ENCODE results near the gene CTNNA3.

Gene CTNNA3

DNA sequence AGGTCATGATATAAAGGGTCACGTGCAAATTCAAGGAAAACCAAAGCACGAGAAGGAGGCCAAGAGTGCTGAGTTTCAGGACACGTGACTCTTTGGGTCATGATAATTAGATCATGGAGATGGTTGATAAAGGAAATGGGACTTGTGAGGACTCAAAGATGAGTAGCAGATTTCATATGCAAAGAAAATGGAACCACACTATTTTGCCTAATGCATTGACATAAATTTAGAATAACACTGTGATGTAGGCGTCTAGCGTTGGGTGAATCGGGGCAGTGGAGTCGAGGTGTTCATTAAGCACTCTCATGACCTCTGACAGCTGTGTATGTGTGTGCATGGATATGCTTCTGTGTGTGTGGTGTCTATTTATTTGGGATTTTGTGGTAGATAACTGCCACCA lies 1795.7 kb downstream of the CTNNA3 start:
- H3K9me3 ChIP-seq (ENCODE audit: control insufficient read depth in 1 of 2, low read length in 2 of 2): no peaks in the 10 kb centered on the region
- H3K9ac ChIP-seq (ENCODE audit: low read depth in 1 of 2, low read length in 2 of 2): no peak overlapping the region
- H3K27ac ChIP-seq (ENCODE audit: low read depth, low read length): no peak overlapping the region
- no peaks in the 10 kb centered on the region for H3K27me3 ChIP-seq (ENCODE audit: control insufficient read depth in 1 of 2, insufficient read depth in 2 of 2, low read length in 2 of 2)
- H3K4me3 ChIP-seq (ENCODE audit: low read depth in 1 of 2, low read length in 2 of 2): no peak overlapping the region
- H3K4me1 ChIP-seq (ENCODE audit: control insufficient read depth in 1 of 2, insufficient read depth in 2 of 2, low read length in 2 of 2): no peaks in the 10 kb centered on the region
- no peaks in the 10 kb centered on the region for H3K36me3 ChIP-seq (ENCODE audit: control insufficient read depth in 1 of 2, insufficient read depth in 2 of 2, low read length in 2 of 2)

DNA sequence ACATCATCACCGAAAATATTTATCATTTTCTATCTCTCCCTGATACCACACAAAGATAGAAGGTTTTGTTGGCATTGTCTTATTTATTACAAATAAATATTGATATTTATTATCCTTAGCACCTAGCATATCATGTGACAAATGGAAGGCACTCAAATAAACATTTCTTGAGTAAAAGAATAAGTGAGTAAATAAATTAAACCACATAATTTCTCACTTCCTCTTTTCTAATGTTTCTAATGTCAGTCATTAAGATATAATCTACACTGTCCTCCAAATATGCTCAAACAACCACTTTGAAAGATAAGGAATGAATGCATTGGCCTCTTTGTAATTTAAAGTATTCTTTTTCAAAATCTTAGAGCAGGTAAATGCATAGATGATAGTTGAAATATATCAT lies 1797.9 kb downstream of the CTNNA3 start:
- Histone ChIP-seq H3K27ac (ENCODE audit: low read depth, low read length) (no peak overlapping the region), H3K9ac (ENCODE audit: low read depth in 1 of 2, low read length in 2 of 2) (no peak overlapping the region), H3K9me3 (ENCODE audit: control insufficient read depth in 1 of 2, low read length in 2 of 2) (no peaks in the 10 kb centered on the region), H3K36me3 (ENCODE audit: control insufficient read depth in 1 of 2, insufficient read depth in 2 of 2, low read length in 2 of 2) (no peaks in the 10 kb centered on the region), H3K4me3 (ENCODE audit: low read depth in 1 of 2, low read length in 2 of 2) (no peak overlapping the region), H3K27me3 (ENCODE audit: control insufficient read depth in 1 of 2, insufficient read depth in 2 of 2, low read length in 2 of 2) (no peaks in the 10 kb centered on the region), H3K4me1 (ENCODE audit: control insufficient read depth in 1 of 2, insufficient read depth in 2 of 2, low read length in 2 of 2) (no peaks in the 10 kb centered on the region)

DNA sequence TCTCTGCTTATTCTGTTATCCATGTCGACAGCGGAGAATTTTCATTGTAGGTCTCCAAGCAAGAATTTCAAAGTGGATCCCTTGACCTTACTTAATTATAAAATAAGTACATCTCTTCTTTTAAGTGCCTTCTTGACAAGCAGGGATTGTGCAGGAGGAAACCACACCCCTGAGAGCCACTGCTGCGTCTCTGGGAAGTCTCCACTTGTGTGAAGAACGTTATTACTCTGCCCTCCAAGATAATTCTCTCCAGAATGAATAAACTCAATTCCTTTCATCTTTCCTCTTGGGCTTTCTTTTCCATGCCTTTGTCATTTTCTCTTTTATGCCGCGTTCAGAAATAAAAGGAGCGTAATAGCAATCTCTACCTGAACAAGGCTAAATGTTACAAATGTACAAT lies 1801.0 kb downstream of the CTNNA3 start:
- no peak overlapping the region for H3K9ac ChIP-seq (ENCODE audit: low read depth in 1 of 2, low read length in 2 of 2)

DNA sequence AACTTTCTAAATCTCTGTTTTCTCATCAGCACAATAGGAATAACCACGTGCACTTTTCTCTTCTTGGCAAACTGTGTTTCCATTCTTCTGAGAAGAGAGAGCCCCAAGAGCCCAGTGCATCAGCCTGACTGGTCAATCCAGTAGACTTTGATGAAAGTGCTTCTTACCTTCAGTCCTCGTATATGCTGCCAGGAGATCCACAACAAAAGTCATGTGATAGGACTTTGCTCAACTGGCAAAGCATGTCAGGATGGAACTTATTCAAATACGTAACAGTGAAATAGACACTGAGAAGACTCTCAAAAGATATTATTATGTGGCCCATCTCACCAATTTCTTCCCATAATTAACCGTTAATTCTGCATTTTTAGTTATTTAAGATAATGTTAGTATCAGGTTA lies 1801.6 kb downstream of the CTNNA3 start:
- Histone ChIP-seq H3K4me3 (ENCODE audit: low read depth in 1 of 2, low read length in 2 of 2) (no peak overlapping the region), H3K9ac (ENCODE audit: low read depth in 1 of 2, low read length in 2 of 2) (no peak overlapping the region), H3K9me3 (ENCODE audit: control insufficient read depth in 1 of 2, low read length in 2 of 2) (no peaks in the 10 kb centered on the region), H3K36me3 (ENCODE audit: control insufficient read depth in 1 of 2, insufficient read depth in 2 of 2, low read length in 2 of 2) (no peaks in the 10 kb centered on the region), H3K27ac (ENCODE audit: low read depth, low read length) (no peak overlapping the region), H3K4me1 (ENCODE audit: control insufficient read depth in 1 of 2, insufficient read depth in 2 of 2, low read length in 2 of 2) (no peaks in the 10 kb centered on the region), H3K27me3 (ENCODE audit: control insufficient read depth in 1 of 2, insufficient read depth in 2 of 2, low read length in 2 of 2) (no peaks in the 10 kb centered on the region)

More for the DNA sequence above, 1801.0 kb downstream of the CTNNA3 start:
- no peaks in the 10 kb centered on the region for H3K36me3 ChIP-seq (ENCODE audit: control insufficient read depth in 1 of 2, insufficient read depth in 2 of 2, low read length in 2 of 2)
- H3K27me3 ChIP-seq (ENCODE audit: control insufficient read depth in 1 of 2, insufficient read depth in 2 of 2, low read length in 2 of 2): no peaks in the 10 kb centered on the region
- H3K4me3 ChIP-seq (ENCODE audit: low read depth in 1 of 2, low read length in 2 of 2): no peak overlapping the region
- H3K4me1 ChIP-seq (ENCODE audit: control insufficient read depth in 1 of 2, insufficient read depth in 2 of 2, low read length in 2 of 2): no peaks in the 10 kb centered on the region
- H3K27ac ChIP-seq (ENCODE audit: low read depth, low read length): no peak overlapping the region
- H3K9me3 ChIP-seq (ENCODE audit: control insufficient read depth in 1 of 2, low read length in 2 of 2): no peaks in the 10 kb centered on the region

DNA sequence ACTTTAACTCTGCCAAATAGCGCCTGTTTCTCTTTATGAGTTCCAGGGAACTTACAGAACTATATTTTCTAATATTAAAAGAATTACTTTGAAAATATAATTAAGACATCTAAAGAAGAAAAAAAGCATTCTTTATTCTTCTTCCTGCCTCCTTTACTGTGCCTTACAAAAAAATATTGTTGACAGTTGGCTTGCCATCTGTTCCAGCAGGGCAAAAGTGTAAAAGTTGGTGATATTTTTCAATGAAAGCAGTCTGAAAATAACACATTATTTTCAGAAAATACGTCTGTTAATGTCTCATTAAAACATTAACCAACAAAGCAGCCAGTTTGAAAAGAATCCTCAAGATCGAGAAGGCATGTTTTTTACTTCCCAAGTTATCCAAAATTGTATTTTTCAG lies 1802.3 kb downstream of the CTNNA3 start:
- Histone ChIP-seq H3K27ac (ENCODE audit: low read depth, low read length) (no peak overlapping the region), H3K9me3 (ENCODE audit: control insufficient read depth in 1 of 2, low read length in 2 of 2) (no peaks in the 10 kb centered on the region)

DNA sequence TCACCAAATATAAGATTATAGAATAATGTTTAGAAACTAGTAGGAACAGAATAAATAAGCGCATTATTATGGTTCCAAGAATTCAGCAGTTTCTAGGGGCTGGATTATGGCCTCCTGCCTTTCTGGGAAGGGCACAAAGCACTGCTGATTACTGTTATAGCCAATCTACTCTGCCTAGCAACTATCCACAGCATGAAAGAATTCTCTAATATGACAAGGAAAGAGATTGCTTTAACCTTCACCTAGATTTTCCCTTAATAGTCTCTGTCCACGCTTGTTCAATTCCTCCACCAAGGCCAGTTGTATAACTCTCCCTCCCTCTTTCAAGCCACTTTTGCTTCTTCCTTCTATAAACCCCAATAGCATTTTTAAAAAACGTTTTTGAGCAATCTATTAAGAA lies 1803.7 kb downstream of the CTNNA3 start:
- Histone ChIP-seq H3K9ac (ENCODE audit: low read depth in 1 of 2, low read length in 2 of 2) (no peak overlapping the region), H3K27me3 (ENCODE audit: control insufficient read depth in 1 of 2, insufficient read depth in 2 of 2, low read length in 2 of 2) (no peaks in the 10 kb centered on the region), H3K4me1 (ENCODE audit: control insufficient read depth in 1 of 2, insufficient read depth in 2 of 2, low read length in 2 of 2) (no peaks in the 10 kb centered on the region), H3K27ac (ENCODE audit: low read depth, low read length) (no peak overlapping the region), H3K4me3 (ENCODE audit: low read depth in 1 of 2, low read length in 2 of 2) (no peak overlapping the region), H3K9me3 (ENCODE audit: control insufficient read depth in 1 of 2, low read length in 2 of 2) (no peaks in the 10 kb centered on the region), H3K36me3 (ENCODE audit: control insufficient read depth in 1 of 2, insufficient read depth in 2 of 2, low read length in 2 of 2) (no peaks in the 10 kb centered on the region)

More for the DNA sequence above, 1802.3 kb downstream of the CTNNA3 start:
- H3K27me3 ChIP-seq (ENCODE audit: control insufficient read depth in 1 of 2, insufficient read depth in 2 of 2, low read length in 2 of 2): no peaks in the 10 kb centered on the region
- H3K4me3 ChIP-seq (ENCODE audit: low read depth in 1 of 2, low read length in 2 of 2): no peak overlapping the region
- no peaks in the 10 kb centered on the region for H3K36me3 ChIP-seq (ENCODE audit: control insufficient read depth in 1 of 2, insufficient read depth in 2 of 2, low read length in 2 of 2)
- H3K4me1 ChIP-seq (ENCODE audit: control insufficient read depth in 1 of 2, insufficient read depth in 2 of 2, low read length in 2 of 2): no peaks in the 10 kb centered on the region
- H3K9ac ChIP-seq (ENCODE audit: low read depth in 1 of 2, low read length in 2 of 2): no peak overlapping the region

DNA sequence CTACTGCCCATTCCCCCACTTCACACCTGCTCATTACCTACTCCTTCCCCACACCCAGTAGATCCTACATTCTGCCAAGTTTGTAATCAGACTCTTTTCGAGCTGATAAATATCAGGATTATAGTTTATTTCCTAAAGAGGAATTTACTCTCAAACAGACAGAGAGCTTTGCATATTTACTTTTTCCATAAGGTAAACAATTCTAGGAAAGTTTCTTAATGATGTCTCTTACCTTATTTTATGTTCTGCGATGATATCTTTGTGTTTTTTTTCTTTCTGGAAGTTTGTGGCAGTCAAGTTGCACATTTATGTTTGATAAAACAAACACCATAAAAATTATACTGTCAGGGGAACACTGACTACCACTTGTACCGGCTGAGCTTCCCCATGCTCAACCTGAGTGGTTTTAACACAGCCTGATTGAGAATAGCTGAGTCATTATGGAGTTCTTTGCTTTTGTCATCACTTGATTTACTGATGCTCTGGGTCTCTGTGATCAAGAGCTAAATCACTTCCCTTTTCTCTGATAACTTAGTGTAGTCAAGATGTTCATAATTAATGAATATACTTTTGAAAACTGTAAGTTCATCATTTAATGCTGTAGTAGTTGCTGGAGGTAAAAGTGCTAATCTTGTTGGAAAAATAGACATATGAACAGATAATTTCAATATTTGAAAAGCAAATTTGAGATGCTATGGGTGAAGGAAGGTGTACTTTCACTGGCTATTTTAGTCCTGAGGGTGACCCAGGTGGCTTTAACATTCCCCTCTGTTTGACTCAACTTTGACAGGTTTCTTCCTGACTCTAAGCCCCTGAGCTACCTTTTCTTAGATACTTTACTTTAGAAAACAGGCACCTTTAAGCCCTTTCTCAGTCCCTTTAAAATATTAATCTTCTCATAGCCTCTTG lies 1804.7 kb downstream of the CTNNA3 start:
- no peak overlapping the region for H3K27ac ChIP-seq (ENCODE audit: low read depth, low read length)
- H3K9me3 ChIP-seq (ENCODE audit: control insufficient read depth in 1 of 2, low read length in 2 of 2): no peaks in the 10 kb centered on the region
- H3K4me3 ChIP-seq (ENCODE audit: low read depth in 1 of 2, low read length in 2 of 2): no peak overlapping the region
- no peaks in the 10 kb centered on the region for H3K36me3 ChIP-seq (ENCODE audit: control insufficient read depth in 1 of 2, insufficient read depth in 2 of 2, low read length in 2 of 2)
- H3K9ac ChIP-seq (ENCODE audit: low read depth in 1 of 2, low read length in 2 of 2): no peak overlapping the region
- H3K4me1 ChIP-seq (ENCODE audit: control insufficient read depth in 1 of 2, insufficient read depth in 2 of 2, low read length in 2 of 2): no peaks in the 10 kb centered on the region
- H3K27me3 ChIP-seq (ENCODE audit: control insufficient read depth in 1 of 2, insufficient read depth in 2 of 2, low read length in 2 of 2): no peaks in the 10 kb centered on the region

DNA sequence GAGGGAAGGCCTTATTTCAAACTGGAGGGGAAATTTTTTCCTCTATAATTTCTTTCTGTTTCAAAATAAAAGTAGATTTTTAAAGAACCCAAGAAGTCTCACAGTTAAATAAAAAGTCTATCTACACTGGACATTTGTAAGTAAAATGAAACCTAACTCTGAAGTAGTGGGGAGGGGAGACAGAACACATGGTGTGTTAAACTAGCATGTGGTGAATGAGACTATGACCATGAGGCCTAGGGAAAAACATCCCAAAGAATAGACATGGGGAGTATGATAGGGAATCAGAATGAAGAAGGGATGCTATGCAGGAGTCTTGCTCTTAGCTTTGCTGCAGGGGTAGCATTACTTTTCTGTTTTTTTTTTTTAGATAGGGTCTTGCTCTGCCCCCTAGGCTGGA lies 1831.5 kb downstream of the CTNNA3 start:
- Histone ChIP-seq H3K36me3 (ENCODE audit: control insufficient read depth in 1 of 2, insufficient read depth in 2 of 2, low read length in 2 of 2) (no peaks in the 10 kb centered on the region), H3K4me1 (ENCODE audit: control insufficient read depth in 1 of 2, insufficient read depth in 2 of 2, low read length in 2 of 2) (no peaks in the 10 kb centered on the region), H3K27ac (ENCODE audit: low read depth, low read length) (no peak overlapping the region), H3K9me3 (ENCODE audit: control insufficient read depth in 1 of 2, low read length in 2 of 2) (no peaks in the 10 kb centered on the region), H3K4me3 (ENCODE audit: low read depth in 1 of 2, low read length in 2 of 2) (no peak overlapping the region), H3K27me3 (ENCODE audit: control insufficient read depth in 1 of 2, insufficient read depth in 2 of 2, low read length in 2 of 2) (no peaks in the 10 kb centered on the region), H3K9ac (ENCODE audit: low read depth in 1 of 2, low read length in 2 of 2) (no peak overlapping the region)

DNA sequence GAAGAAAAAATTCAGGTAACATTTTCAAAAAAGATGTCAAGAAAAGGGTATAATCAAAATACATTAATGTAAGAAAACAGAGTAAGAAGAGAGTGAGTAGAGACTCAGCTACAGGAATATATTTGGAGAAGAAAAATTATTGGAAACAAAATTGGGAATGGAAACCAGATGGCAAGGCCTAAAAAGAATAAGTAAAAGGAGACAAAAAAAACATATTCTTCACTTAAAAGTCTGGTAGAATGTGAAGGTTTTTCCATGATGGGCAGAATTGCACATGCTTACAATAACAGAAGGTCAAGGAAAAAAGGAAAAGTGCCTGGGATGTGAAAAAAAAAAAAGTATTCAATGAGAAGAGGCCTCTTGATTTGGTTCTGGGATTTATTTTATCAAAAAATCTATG lies 1832.0 kb downstream of the CTNNA3 start:
- Histone ChIP-seq H3K9me3 (ENCODE audit: control insufficient read depth in 1 of 2, low read length in 2 of 2) (no peaks in the 10 kb centered on the region), H3K36me3 (ENCODE audit: control insufficient read depth in 1 of 2, insufficient read depth in 2 of 2, low read length in 2 of 2) (no peaks in the 10 kb centered on the region), H3K27me3 (ENCODE audit: control insufficient read depth in 1 of 2, insufficient read depth in 2 of 2, low read length in 2 of 2) (no peaks in the 10 kb centered on the region), H3K9ac (ENCODE audit: low read depth in 1 of 2, low read length in 2 of 2) (no peak overlapping the region), H3K27ac (ENCODE audit: low read depth, low read length) (no peak overlapping the region), H3K4me3 (ENCODE audit: low read depth in 1 of 2, low read length in 2 of 2) (no peak overlapping the region), H3K4me1 (ENCODE audit: control insufficient read depth in 1 of 2, insufficient read depth in 2 of 2, low read length in 2 of 2) (no peaks in the 10 kb centered on the region)

All from duodenal mucosa (tissue), 2 donors.